ENCODE results near the gene NR6A1. TPM values are rescaled to one million over a fixed set of nuclear protein-coding genes. Genes with fewer than 3 reads are reported as not detected.

Gene NR6A1
- total RNA-seq (ENCODE audit: insufficient read depth, low replicate concordance): 0.72 TPM

DNA sequence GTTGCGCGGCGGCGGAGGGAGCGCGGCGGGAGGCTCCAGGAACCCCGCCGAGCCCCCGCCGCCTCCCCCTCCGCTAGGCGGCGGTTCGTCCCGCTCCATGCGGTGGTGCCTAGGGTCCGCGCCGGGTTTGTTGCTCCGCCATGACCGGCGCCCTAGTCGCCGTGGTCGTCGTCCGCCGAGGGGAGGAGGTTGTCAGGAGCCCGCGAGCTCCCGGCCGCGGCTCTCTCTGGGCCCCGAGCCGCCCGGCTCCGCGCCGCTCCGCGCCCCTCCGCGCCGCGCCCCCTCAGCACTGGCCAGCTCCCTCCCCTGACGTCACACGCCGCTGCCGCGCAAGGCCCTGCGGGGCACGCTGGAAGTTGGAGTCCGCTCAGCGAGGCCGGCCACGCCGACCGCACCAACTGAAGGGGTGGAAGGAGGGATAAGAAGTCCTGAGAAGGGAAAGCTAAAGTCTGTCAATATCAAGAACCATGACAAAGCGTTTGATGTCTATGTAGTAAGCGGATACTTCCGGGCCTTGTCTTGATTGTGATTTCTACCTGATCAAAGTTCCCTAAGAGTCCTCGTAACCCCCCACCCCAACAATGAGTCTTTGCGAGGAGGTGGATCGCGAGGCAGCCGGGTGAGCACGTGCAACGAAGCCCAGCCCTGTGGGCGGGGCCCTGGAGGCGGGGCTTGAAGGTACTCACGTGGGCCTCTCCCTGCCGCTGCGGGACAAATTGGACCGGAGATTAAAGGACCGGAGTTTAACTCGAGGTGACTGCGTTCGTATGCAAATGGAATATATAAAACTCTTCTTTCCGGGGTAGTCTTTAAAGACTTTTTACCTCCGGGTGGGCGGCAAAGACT lies at the start of gene NR6A1:
Gene NR6A1, minus strand, starts transcription at position 291 of the 846 bp plus-strand sequence.
- peak; percentile 98 for DNase-seq (ENCODE audit: low spot score)

DNA sequence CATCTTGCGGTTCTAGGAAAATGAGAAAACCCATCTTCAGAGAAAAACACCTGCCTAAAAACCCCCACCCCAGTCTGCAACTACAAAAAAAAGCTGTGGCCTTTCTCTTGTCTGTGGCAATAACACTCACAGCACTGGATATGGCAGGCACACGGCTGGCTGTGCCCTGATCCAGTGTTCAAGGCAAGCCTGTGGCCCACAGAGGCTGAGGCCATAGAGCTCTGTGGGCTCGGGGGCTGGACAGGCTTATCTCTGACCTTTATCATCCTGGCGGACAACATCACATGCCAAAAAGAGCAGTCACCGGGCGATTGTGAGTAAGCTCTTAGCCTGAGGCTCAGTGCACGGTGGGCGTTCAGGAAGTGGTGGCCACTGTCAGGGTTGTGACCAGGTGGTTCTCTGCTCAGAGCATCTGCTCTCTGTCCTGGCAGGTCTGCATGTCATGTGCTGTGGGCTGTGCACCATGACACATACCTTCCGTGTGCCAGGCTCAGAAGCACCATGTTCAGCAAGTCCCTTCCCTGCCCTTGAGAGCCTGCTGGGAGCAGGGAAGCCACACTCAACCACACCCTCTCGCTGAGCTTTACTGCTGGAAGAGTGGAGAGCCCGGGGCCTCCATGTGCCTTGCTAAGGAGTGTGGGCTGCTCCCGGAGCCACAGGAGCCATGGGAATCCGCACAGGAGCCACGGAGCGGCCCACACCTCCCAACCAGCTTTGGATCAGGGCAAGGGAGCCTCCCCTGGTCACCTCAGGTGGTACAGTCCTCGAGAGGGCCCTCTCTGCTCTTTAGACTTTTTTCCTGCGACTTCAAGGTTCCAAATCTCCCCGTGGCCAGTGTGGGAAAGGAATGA lies 47.5 kb upstream of the NR6A1 start:
- no peak for DNase-seq (ENCODE audit: low spot score)

DNA sequence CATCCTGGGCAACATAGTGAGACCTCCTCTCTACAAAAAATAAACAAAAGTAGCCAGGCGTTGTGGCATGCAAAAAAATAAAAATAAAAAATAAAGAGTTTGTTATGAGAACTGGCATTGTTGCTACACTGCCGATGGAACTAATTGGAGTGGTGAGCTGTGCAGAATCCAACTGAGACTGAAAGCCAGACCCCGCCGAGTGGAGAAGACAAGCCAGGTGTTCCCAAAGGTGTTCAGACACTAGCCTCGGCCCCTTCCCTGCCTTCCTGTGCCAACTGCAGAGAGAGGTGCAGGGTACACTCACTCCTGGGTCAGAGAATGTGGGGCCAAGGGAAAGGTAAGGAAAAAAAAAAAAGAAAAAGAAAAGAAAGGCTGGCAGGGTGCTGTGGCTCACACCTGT lies 44.5 kb upstream of the NR6A1 start:
- DNase-seq (ENCODE audit: low spot score): no peak

DNA sequence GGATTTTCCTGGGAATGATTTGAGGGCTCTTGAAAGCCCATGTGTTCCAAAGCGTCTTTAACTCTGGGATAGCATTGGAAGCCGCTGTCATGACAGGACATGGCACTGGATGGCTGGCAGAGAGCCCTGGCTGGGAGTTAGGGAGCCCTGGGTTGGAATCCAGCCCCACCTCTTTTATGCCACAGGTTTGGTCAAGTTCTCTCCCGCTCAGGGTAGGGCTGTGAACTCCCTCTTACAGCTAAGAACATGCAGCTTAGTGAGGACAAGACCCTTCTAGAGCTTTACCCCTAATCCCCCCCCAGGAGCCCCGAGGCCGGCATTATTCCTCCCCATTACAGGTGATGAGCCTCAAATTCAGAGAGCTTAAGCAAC lies 43.0 kb upstream of the NR6A1 start:
- no peak for DNase-seq (ENCODE audit: low spot score)

DNA sequence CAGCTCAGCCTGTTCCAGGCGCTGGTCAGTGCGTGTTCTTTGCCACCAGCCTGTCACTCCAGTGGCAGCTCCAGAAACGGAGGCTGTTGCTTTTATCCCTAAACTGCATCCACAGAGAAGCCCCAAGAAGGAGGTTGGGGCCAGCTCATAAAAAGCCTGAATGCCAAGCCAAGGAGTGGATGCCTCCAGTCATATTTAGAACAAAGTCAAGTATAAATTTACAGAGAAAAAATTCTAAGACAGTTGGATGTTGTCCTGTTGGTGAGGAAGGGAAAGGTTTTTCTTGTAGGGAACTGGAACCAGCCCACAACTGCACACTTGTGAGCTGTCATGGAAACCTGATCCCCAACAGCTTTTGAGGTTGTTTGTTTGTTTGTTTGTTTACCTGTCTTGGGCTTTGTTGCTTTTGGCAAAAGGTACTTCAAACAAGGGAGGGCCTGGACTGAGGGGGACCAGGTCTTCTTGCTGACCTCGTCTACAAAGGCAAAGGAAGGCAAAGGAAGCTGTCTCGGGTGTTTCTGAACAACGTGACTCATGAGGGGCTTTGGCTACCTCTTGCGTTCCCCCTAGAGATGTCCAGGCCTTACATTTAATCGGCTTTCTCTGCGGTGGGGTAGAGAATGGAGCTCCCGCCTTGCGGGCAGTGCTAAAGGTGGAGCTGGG lies 42.5 kb upstream of the NR6A1 start:
- DNase-seq (ENCODE audit: low spot score): peak; percentile 25

DNA sequence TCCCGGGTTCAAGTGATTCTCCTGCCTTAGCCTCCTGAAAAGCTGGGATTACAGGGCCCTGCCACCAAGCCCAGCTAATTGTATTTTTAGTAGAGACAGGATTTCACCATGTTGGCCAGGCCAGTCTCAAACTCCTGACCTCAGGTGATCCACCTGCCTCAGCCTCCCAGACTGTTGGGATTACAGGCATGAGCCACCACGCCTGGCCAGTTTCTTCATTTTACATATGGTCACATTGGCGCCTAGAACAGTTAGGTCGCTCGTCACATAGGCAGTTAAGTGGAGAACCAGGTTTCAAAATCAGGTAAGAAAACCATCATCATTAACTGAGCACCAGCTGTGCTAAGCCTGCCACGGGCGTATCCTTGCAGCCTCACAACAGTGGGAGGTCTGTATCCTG lies 41.9 kb upstream of the NR6A1 start:
- no peak for DNase-seq (ENCODE audit: low spot score)

DNA sequence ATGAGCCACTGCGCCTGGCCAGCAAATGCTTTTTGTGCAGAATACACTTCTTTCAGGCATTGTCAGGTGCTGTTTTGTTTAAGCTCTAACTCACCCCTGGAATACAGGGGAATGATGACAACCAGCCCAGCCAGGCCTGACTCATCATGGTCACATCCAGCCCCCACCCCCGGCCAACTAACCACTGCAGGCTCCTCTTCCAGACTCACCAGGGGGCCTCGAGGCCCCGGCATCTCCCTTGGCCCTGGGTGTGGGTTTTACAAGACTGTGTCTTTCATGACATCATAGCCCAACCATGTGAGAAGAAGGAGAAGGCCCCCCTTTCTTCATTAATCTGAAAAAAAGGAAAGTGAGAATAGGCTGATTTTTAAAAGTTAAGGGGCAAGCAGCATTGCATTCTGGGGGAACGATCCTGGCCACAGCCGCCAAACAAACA lies 41.3 kb upstream of the NR6A1 start:
- peak; percentile 93 for DNase-seq (ENCODE audit: low spot score)

DNA sequence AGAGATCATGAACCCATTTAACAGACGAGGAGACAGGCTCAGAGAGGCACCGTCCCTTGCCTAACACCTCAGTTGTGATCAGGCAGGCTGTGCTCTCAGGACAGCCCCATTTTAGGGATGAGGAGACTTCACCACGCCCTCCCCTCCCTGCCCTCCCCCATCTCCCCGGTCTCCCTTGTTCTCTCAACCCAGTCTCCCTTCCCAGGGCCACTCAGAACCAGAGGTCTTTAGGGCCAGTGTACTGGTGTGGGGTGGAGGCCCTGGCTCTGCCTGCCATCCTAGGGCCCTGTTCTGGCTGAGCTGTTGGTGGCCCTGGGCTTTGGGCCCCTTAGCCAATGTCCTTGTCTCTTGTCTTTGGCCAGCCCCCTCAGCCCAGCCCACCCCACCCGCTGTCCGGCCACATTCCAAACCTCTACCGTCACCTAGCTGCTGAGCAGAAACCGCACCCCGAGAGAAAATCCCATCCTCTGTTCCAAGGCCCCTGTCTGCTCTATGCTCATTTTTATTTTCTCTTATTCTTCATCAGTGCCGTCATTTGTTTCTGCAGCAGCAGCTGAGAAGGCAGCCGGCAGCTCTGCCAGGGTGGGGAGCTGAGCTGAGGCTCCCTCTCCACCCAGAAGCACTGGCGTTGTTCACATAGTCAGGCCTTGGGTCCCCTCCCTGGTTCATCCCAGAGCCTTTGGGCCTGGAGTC lies 39.7 kb upstream of the NR6A1 start:
- peak; percentile 86 for DNase-seq (ENCODE audit: low spot score)

DNA sequence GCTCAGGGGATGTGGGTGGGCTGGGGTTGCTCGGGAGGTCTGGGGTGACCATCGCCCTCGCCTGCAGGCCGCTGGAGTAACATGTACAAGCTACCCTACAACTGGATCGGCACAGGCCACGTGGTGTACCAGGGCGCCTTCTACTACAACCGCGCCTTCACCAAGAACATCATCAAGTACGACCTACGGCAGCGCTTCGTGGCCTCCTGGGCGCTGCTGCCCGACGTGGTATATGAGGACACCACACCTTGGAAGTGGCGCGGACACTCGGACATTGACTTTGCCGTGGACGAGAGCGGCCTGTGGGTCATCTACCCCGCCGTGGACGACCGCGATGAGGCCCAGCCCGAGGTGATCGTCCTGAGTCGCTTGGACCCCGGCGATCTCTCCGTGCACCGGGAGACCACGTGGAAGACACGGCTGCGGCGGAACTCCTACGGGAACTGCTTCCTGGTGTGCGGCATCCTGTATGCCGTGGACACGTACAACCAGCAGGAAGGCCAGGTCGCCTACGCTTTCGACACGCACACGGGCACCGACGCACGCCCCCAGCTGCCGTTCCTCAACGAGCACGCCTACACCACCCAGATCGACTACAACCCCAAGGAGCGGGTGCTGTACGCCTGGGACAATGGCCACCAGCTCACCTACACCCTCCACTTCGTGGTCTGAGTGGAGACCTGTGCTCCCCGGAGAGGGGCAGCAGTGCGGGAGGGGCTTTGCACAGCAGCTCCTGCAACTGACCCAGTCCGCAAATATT lies 38.8 kb upstream of the NR6A1 start:
- no peak for DNase-seq (ENCODE audit: low spot score)

DNA sequence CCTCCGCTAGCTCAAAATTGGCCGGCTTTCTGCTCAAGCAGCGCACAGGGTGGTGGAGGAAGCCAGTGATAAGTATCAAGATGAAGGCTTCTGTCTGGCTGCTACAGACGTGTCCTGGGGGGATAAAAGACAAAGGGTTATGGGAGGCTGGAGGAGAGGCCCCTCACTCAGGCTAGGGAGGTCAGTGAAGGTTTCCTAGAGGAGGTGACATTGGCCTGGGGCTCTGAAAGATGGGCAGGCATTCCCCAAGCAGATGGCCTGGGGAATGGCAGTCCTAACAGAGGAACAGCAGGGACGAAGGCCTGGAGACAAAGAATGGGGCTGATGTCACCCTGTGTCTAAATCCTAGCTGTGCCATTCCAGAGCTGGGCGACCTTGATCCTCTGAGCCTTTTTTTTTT lies 38.1 kb upstream of the NR6A1 start:
- no peak for DNase-seq (ENCODE audit: low spot score)

DNA sequence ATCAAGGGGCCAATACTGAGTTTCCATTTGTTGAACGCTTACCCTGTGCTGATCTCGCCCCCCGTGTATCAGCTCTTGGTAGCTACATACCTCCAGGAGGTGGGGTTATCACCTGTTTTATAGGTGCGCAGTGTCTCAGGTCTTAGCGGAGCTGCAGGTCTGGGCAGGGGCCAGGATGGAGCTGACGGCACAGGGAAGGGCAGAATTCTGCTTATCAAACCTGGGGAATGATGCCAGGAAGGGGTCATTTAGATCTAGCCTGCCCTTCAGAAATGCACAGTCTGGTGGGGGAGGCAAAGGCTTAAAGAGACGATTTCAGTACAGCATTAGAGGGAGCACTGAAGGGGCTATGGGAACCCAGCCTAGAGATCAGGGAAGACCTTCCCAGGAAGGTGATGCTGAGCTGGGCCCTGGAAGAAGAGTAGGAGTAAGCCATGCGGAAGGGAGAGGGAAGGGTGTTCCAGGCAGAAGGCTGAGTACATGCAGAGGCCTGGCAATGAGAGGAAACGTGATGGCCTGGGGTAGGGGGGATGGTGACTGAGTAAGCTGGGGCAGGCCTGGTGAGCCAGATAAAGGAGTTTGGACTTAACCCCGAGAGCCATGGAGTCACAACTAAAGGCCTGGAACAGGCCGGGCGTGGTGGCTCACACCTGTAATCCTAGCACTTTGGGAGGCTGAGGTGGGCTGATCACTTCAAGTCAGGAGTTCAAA lies 37.3 kb upstream of the NR6A1 start:
- no peak for DNase-seq (ENCODE audit: low spot score)

DNA sequence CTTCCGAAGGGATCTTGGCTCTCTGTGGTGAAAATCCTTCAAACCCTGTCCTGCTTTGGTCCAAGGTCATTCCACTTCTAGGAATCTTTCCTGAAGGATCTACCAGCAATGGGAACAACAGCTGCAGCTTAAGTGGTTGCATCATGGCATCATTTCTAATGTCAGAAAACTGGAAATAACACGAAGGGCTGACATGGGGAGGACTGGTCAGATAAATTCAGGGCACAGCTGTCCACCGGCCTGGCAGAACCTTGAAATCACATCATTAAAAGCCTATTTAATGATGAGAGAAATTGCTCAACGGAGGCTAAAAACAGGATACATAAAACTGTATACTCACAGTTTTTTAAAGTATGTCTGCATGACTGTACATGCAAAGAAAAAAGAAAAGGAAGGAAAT lies 34.1 kb upstream of the NR6A1 start:
- no peak for DNase-seq (ENCODE audit: low spot score)

DNA sequence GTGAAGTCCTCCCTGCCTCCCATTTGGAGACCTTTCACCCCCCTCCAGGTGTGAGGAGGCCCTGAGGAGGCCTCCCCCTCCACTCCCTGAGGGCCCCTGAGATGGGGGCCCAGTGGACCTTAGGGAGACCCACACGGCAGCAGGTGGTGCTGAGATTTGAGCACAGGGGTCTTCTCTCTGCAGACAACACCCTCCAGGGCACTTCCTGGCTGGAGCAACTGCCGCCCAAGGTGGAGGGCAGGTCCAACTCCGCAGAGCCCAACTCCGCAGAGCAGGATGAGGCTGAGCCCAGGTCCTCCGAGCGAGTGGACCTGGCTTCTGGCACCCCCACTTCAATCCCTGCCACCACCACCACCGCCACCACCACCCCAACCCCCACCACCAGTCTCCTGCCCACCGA lies 32.8 kb upstream of the NR6A1 start:
- no peak for DNase-seq (ENCODE audit: low spot score)

DNA sequence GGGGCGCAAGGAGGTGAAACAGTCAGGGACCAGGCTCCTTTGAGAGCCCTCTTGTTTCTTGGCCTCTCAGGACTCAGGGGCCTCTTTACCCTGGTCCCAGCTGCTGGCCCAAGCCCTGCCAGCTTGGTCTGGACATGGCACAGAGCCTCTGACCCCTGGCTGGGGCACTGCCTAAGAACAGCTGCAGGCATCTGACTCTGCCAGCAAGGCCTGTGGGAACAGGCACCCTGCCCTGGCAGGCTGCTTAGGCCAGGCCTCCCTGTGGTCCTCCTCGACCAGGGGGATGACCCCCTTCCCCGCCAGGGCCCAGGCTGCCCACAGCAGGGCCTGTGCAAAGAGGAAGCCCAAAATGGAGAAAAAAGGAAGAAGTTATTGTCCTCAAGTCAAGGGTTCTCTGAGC lies 31.3 kb upstream of the NR6A1 start:
- DNase-seq (ENCODE audit: low spot score): no peak

DNA sequence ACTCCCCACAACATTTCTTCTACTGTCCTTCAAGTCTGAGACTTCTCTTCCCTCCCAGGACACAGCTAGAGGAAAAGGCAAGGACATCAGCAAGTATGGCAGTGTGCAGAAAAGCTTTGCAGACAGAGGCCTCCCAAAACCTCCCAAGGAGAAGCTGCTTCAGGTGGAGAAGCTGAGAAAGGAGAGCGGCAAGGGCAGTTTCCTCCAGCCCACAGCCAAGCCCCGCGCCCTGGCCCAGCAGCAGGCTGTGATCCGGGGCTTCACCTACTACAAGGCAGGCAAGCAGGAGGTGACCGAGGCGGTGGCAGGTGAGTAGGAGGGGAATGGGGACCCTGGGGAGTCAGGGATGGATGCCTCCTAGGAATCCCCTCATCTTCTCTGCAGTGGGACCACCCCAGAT lies 30.2 kb upstream of the NR6A1 start:
- DNase-seq (ENCODE audit: low spot score): no peak

DNA sequence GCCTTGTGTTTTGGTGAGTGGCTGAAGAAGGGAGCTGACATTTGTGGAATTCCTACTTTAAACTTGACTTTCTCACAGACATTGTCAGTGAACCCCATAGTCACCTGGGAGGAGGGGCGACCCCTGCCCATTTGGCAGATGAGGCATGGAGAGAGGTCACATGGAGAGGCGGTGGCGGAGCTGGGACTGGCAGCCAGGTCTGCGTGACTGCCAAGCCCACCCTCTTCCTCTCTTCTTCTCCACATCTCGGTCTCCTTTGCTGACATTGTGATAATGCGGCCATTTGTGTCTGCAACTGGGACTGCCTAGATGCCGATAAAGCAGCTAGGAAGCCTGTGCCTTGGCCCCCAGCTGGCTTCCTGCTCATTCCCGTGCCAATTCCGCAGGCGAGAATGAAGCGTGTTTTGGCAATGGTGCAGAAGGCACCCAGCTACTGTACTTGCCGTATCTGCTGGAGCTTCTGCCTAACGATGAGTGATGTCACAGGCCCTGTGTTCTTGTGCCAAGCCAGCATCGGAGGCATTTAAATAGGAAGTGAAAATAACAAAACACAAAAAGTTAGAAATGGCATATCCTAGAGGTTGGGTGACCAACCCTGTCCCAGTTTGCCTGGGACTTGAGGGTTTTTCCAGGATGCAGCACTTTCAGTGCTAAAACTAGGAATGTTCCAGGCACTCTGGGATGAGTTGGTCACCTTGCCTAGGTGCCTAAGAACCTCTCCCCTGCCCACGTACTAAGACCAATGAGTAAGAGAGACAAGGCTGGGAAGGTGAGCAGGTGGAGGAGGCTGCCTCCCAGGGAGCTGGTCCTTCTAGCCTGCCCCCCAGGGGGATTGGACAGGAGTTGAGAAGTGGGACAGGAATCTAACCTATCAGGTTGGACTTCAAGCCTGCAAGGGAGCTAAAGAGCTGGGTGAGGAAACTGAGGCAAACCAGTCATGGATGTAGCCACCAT lies 29.5 kb upstream of the NR6A1 start:
- DNase-seq (ENCODE audit: low spot score): no peak

DNA sequence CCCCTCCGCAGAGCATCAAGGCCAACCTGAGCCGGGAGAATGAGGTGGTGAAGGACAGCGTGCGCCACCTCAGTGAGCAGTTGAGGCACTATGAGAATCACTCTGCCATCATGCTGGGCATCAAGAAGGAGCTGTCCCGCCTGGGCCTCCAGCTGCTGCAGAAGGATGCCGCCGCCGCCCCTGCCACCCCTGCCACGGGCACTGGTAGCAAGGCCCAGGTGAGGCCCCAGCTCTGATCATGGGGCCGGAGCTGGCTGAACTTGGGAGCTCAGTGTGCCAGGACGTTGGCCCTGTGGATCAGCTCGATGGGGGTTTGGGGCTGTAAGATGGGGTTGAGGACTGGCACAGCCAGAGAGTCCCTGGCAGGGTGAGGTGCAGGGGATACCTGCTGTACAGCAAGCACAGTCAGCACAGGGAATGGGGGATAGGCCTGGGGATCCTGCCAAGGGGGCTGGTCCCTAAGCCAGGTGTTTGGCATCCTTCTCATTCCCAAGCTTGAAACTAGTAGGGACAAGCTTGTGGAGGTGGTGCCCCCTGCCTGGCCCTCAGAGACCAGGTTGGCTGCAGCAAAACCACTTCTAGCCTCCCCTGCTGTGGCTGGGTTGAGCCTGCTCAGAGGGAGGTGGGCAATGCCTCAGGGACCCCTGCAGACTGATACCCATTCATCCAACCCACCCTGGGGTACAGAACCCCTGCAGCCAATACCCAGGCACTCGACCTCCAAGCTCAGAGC lies 28.3 kb upstream of the NR6A1 start:
- no peak for DNase-seq (ENCODE audit: low spot score)

DNA sequence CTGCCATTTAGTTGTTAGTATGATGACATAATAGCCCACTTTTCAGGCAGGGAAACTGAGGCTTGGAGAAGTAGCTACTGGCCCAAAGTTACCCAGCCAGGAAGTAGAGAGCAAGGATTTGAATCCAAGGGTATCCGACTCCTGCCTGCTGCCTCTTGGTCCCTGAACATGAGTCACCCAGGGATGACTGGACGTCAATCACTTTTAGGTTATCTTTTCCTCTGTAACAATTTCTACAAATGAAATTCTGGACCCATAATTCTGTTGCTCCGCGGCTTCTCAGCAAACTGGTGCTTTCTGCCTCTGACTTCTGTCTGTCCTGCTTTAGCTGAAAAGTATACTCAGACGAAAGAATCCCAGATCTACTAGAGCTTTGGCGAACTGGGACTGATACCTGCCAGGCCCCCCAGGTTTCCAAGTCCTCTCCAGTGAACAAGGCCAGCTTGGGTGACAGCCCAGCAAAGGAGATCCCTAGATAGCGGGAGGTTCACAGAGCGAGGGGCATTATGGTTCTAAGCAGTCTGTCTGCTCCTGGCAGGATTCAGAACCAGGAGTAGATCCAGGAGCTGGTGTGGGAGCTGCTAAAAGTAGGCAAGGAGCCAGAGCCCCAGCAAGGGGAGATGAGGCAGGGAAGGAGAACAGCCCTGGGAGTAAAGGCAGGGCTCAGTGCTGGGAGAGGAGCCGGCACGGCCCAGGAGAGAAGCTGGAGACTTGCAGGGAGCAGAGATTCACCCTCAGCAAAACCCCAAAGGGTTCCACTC lies 26.4 kb upstream of the NR6A1 start:
- DNase-seq (ENCODE audit: low spot score): peak; percentile 82

All from umbilical cord (tissue), 2 donors.